Liver (tissue), 3 donors: ENCODE results near the gene MGAT5.

ENCODE experiments used
- CTCF ChIP-seq: fragments of 150-350 bp; IDR thresholded peaks from 2 replicates; pipeline ENCODE4 v1.5.1; 2017; ENCODE audit warnings: improper control_type of control experiment, low read depth, low read length; ENCODE audit not compliant: missing input control
- JUND ChIP-seq, 2 donors: IDR thresholded peaks; 2 replicates each; pipeline ENCODE4 v1.6.1; 2016; ENCODE audit warnings: antibody characterized with exemption in 2 of 2
- MAX ChIP-seq: IDR thresholded peaks from 2 replicates; pipeline ENCODE4 v1.6.1; 2016; ENCODE audit warnings: antibody characterized with exemption
- SP1 ChIP-seq: IDR thresholded peaks from 2 replicates; pipeline ENCODE4 v1.6.1; 2018; ENCODE audit warnings: antibody characterized with exemption, mild to moderate bottlenecking
- TAF1 ChIP-seq: conservative IDR thresholded peaks from 2 replicates; pipeline ENCODE4 v1.6.1; 2016; ENCODE audit warnings: antibody characterized with exemption, mild to moderate bottlenecking
- YY1 ChIP-seq: IDR thresholded peaks from 2 replicates; pipeline ENCODE4 v1.6.1; 2016; ENCODE audit warnings: antibody characterized with exemption, mild to moderate bottlenecking
- ZBTB33 ChIP-seq: IDR thresholded peaks from 2 replicates; pipeline ENCODE4 v1.6.1; 2016; ENCODE audit warnings: antibody characterized with exemption
- TF ChIP-seq, protein P1 (sequence below): IDR thresholded peaks from 2 replicates; pipeline ENCODE4 v1.6.1; 2016; ENCODE audit warnings: antibody characterized with exemption, mild to moderate bottlenecking
- donor health status: healthy.
- donor health status: healthy.

DNA sequence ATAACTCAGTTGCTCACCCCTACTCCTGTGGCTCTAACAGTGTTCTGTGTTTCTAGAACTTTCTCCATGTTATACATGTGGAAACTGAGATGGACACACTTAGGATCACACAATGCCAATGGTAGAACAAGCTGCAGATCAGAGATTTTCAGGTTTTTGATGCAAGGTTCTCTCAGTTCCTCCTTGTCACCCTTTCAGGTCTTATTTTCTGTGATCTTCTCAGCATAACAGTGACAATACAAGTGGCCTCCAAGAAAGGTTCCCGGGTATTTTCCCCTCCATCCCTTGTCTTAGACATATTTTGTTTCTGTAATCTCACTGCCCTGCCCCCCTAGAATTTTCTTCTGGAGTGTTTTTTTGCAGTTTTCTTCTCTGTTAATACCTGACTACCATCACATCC is 6.2 kb upstream of the MGAT5 start:
- TF ChIP-seq JUND (IDR thresholded peaks at IDR 0.05) = no peak
- TF ChIP-seq, protein P1, sequence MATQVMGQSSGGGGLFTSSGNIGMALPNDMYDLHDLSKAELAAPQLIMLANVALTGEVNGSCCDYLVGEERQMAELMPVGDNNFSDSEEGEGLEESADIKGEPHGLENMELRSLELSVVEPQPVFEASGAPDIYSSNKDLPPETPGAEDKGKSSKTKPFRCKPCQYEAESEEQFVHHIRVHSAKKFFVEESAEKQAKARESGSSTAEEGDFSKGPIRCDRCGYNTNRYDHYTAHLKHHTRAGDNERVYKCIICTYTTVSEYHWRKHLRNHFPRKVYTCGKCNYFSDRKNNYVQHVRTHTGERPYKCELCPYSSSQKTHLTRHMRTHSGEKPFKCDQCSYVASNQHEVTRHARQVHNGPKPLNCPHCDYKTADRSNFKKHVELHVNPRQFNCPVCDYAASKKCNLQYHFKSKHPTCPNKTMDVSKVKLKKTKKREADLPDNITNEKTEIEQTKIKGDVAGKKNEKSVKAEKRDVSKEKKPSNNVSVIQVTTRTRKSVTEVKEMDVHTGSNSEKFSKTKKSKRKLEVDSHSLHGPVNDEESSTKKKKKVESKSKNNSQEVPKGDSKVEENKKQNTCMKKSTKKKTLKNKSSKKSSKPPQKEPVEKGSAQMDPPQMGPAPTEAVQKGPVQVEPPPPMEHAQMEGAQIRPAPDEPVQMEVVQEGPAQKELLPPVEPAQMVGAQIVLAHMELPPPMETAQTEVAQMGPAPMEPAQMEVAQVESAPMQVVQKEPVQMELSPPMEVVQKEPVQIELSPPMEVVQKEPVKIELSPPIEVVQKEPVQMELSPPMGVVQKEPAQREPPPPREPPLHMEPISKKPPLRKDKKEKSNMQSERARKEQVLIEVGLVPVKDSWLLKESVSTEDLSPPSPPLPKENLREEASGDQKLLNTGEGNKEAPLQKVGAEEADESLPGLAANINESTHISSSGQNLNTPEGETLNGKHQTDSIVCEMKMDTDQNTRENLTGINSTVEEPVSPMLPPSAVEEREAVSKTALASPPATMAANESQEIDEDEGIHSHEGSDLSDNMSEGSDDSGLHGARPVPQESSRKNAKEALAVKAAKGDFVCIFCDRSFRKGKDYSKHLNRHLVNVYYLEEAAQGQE = no peak
- TF ChIP-seq CTCF = no peak
- no peak for TF ChIP-seq MAX
- no peak for TF ChIP-seq TAF1
- TF ChIP-seq SP1 = no peak
- no peak for TF ChIP-seq YY1
- no peak for TF ChIP-seq ZBTB33
